Right lobe of liver (tissue), 4 donors: ENCODE results near the gene API5.

Experiments
- POLR2A ChIP-seq: fragments of 450-650 bp; IDR thresholded peaks from one replicate; pipeline ENCODE4 v1.6.1; 2017; ENCODE audit warnings: antibody characterized with exemption, mild to moderate bottlenecking
- TF ChIP-seq, protein P1 (sequence below), 4 donors: fragments of 200-600 bp in 3 of 4; fragments of 450-650 bp in 1 of 4; IDR thresholded peaks; one replicate each; pipeline versions ENCODE4 v1.5.1 to v1.8.0; 2016 to 2022; ENCODE audit warnings: antibody characterized with exemption in 4 of 4, mild to moderate bottlenecking in 2 of 4
- donor health status: DM: no; HTN: no; CAD: no.
- donor health status: DM: no; HTN: no; CAD: no.
- donor health status: DM: no; HTN: yes; CAD: no.

GRCh38 chr11:43382614-43383013 is 70.8 kb downstream of the API5 start:
- TF ChIP-seq, protein P1, sequence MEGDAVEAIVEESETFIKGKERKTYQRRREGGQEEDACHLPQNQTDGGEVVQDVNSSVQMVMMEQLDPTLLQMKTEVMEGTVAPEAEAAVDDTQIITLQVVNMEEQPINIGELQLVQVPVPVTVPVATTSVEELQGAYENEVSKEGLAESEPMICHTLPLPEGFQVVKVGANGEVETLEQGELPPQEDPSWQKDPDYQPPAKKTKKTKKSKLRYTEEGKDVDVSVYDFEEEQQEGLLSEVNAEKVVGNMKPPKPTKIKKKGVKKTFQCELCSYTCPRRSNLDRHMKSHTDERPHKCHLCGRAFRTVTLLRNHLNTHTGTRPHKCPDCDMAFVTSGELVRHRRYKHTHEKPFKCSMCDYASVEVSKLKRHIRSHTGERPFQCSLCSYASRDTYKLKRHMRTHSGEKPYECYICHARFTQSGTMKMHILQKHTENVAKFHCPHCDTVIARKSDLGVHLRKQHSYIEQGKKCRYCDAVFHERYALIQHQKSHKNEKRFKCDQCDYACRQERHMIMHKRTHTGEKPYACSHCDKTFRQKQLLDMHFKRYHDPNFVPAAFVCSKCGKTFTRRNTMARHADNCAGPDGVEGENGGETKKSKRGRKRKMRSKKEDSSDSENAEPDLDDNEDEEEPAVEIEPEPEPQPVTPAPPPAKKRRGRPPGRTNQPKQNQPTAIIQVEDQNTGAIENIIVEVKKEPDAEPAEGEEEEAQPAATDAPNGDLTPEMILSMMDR (IDR thresholded peaks at IDR 0.05) = no peak
- no peak for TF ChIP-seq POLR2A
